ENCODE measurements around the gene JAGN1.
"Not testable (repeated sequence)": the region's sequence is repeated elsewhere in the genome, so short reads cannot be mapped to it uniquely, and the experiment has no call there.

JAGN1 gene

DNA sequence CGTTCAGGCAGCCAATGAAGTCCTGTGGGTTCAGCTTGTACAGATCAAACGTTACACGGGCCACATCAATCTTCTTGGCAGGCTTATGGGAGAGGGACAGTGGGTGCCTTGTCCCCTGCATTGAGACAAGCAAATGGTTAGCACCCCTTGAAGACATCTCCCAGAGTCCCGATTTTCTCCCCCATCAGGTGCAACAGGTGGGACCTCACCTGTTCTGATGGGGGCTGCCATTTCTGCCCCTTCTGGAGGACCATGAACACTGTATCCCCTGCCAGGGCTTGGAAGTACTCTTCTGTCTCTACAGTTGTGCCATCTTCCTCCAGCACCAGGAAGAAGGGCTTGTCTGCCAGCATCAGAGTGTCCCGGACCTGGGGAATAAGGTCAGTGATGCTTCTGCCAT lies 20.5 kb upstream of the JAGN1 start:
- no peak for DNase-seq

DNA sequence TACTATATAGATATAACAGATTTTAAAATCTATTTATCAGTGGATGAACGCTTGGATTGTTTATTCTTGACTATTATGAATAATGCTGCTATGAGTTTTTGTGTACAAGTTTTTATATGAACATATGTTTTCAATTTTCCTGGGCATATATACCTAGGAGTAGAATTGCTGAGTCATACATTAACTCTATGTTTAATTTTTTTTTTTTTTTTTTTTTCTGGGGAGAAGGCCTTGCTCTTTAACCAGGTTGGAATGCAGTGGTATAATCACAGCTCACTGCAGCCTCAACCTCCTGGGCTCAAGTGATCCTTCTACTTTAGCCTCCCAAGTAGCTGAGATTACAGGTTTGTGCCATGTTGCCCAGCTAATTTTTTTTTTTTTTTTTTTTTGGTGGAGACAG lies 19.4 kb upstream of the JAGN1 start:
- no peak for DNase-seq

DNA sequence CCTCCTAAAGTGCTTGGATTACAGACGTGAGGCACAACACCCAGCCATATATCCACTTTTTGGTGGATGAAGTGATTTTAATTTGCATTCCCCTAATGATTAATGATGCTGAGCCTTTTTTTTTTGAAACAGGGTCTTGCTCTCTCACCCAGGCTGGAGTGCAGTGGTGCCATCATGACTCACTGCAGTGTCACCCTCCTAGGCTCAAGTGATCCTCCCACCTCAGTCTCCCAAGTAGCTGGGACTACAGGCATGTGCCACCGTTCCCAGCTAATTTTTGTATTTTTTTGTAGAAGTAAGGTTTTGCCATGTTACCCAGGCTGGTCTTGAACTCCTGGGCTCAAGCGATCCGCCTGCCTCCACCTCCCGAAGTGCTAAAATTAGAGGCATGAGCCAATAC lies 18.3 kb upstream of the JAGN1 start:
- DNase-seq, result not testable (repeated sequence)

DNA sequence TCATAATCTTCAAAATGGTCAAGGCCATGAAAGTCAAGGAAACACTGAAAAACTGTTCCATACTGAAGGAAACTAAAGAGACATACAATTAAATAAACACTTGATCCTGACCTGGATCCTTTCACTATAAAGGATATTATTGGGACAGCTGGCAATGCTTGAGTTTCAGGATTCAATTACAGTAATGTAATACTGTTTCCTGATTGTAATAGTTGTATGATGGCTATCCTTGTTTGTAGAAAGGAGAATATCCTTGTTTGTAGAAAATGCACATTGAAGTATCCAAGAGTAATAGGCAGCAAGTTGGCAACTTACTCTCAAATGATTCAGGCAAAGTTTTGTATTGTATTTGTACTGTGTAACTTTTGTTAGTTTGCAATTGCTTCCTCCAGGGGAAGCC lies 15.0 kb upstream of the JAGN1 start:
- DNase-seq, result no peak

DNA sequence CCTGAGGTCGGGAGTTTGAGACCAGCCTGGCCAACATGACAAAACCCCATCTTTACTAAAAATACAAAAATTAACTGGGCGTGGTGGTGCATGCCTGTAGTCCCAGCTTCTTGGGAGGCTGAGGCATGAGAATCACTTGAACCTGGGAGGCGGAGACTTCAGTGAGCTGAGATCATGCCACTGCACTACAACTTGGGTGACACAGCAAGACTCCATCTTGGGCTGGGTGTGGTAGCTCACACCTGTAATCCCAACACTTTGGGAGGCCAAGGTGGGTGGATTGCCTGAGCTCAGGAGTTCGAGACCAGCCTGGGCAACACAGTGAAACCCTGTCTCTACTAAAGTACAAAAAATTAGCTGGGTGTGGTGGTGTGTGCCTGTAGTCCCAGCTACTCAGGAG lies 14.2 kb upstream of the JAGN1 start:
- not testable (repeated sequence) for DNase-seq

DNA sequence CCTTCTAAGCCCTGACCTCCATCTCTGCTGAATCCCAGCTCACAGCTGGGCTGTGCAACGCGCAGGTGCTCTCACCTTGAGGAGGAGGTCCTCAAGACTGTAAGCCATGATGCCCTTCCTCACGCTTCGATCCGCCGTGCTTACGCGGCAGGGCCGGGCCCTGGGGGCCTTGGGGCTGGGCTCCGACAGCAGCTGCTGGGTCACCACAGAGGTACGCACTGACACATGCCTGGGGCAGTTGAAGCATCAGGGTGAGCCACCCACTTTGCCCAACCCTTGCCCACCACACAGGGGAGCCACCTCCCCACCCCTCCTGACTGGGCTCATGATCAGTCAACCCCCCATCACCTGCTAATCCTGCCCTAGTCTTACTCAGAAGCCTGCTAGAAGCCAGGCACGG lies 13.4 kb upstream of the JAGN1 start:
- no peak for DNase-seq

DNA sequence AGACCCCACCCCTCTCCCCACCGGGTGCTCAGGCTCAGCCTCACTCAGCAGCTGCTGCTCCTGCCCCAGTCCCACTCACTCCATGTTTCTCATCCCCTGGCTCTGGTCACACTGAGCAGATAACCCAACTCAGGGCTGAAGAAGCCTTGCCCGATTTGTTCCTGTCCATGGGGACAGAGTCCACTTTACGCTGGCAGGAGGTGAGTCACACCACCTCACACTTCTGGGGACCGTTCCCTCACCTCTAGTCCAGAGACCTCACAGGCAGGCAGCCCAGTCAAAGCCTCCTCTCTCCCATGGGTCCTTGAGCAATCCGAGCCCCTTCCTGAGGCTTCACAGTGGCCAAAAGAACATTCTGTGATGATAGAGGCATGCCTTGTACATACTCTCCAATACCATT lies 11.7 kb upstream of the JAGN1 start:
- DNase-seq, result no peak

DNA sequence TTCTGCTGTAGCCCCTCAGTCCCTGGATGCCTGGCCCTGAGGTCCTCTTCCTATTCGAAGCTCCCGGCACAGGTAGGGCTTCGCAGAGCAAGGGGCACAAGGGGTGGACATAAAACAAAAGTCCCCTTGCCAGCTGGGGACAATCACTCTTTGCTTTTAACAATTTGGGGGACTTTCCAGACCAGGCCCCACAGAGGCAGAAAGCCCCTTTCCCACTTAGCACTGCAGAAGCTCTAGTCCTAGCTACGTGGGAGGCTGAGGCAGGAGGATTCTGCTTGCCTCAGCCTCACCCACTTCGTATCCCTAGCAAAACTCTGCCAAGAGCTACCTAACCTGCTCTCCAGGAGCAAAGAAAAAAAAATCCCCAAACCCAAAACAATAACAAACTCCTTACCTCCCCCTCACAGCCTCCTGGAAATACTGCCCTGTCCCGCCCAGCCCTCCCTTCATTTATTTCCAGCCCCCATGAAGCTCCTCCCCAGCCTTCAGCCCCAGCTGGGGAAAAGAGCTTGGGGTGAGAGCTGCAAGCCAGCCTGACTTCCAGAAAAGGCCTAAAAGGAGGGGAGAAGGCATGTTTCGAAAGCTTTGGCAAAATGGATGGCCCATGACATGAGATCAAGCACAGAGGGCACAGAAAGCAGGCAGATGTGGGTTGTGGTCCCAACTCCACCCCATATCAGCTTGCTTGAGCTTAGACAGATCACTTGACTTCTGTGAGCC lies 10.4 kb upstream of the JAGN1 start, which contains the start of gene CIDEC:
Gene CIDEC, minus strand, starts transcription at position 424 of the 720 bp plus-strand sequence. CDS start 1,767 bp downstream, outside the sequence.
- no peak for DNase-seq

DNA sequence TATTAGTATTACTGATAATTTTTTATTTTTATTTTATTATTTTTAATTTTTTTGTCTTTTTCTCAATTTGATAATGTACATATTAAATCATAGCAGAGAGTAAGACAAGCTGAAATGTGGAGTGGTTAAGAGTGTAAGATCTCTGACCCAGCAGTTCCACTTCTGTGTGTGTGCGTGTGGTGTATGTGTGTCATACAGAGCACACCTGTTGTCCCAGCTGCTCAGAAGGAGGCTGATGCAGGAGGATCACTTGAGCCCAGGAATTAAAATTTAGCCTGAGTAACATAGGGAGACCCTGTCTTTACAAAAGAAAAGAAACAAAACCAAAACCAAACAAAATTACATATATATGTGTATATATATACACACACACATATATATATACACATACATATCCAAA lies 9.0 kb upstream of the JAGN1 start:
- DNase-seq, result no peak

DNA sequence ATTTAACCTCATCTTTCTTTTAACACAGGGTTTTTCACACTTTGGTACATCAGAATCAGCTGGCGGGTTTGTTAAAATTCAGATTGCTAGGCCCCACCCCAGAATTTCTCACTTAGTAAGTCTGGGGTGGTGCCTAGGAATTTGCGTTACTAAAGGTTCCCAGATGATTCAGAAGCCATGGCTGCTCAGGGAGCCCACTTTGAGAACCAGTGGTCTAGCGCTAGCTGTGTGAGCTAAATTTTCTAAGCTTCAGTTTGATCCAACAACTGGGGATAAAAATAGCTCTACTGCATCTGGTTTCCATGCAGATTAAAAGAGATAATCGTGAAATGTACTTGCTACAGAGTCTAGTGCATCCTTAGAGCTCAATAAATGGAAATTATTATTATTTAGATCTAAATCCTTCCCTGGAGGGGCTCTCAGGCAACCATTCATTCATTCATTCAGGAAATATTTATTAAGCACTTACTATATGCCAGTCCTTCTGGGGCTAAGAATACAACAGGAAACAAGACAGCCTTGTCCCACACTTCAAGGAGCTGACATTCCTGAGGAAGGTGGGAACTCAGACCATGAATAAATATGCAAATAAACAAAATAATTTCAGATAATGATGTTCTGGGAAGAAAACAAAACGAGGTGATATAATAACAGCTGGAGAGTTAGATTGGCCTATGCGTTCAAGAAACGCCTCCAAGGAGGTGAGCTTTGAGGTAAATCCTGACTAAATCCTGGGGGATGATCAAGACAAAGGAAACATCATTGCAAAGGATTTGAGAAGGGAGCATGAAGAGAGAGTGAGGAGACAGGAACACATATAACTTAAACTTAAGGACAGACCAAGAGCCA lies 6.5 kb upstream of the JAGN1 start:
- no peak for DNase-seq

DNA sequence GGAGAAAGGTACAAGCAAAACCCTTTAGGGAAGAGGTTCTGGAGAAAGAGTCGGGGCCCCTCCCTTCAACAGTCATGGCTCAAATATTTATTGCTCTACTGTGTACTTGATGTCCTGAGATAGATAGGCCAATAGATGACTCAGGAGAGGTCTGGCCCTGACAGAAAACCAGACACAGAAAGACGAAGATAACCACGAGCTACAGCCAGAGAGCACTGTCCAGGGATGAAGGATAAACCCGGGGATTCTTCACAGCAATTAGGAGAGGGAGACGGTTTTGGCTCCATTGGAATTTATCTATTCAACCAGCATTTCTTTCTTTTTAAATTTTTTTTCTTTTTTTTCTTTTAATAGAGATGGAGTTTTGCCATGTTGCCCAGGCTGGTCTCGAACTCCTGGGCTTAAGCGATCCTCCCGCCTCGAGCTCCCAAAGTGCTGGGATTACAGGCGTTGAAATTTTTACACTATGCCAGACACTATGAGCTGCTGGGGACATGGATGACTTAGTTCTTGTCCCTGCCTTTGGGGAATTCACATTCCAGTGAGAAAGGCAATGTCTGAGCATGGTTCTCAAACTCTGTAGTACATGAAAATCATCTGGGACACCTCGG lies 5.8 kb upstream of the JAGN1 start:
- DNase-seq, result no peak

DNA sequence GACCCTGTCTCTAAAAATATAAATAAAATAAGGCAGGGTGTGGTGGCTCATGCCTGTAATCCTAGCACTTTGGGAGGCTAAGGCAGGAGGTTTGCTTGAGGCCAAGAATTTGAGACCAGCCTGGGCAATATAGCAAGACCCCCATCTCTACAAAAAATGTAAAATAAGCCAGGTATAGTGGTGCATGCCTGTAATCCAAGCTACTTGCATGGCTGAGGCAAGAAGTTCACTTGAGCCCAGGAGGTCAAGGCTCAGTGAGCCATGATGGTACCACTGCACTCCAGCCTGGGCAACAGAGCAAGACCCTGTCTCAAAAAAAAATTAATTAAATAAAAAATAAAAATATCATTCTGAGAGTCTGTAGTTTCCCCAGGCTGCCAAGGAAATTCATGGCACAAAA lies 4.1 kb upstream of the JAGN1 start:
- DNase-seq, result no peak

DNA sequence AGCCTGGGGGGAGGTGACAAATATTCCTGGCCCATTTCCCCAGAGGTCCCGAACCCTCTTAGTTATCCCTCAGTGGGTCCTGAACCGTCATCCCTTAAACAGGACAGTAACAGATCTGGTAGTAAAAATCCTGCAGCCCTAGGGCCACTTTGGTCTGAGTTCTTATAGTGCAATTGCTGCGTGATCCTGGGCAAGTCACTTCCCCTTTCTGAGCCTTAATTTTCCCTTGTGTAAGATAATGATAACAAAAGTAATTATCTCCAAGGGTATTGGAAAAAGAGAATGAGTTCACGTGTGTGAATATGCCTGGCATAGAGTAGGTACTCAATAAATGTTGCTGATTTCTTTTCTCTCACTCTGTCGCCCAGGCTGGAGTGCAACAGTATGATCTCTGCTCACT lies 2.9 kb upstream of the JAGN1 start:
- no peak for DNase-seq

DNA sequence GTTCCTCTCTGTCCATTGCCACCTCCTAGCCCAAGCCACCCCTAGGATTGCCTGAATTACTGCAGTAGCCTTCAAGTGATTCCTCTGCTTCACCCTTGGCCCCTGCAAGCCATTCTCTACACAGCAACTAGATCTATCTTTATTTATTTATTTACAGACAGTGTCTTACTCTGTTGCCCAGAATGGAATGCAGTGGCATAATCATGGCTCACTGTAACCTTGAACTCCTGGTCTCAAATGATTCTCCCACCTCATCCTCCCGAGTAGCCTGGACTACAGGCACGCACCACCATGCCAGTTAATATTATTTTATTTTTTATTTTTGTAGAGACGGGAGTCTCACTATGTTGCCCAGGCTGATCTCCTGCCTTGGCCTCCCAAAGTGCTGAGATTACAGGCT lies 1.9 kb upstream of the JAGN1 start:
- no peak for DNase-seq

DNA sequence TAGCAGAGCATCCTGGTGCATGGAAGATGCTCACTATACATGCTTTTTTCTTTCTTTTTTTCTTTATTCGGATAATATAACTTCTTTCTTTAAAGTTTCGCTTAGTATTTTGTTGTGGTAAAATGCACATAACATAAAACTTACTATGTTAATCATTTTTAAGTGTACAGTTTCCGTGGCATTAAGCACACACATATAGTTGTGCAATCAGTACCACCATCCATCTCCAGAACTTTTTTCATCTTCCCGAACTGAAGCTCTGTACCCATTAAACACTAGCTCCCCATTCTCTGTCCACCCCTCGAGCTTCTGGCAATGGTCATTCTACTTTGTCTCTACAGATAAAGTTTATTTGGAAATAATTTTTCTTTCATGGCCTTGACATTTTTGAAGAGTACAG lies 1.0 kb upstream of the JAGN1 start:
- DNase-seq, result no peak

DNA sequence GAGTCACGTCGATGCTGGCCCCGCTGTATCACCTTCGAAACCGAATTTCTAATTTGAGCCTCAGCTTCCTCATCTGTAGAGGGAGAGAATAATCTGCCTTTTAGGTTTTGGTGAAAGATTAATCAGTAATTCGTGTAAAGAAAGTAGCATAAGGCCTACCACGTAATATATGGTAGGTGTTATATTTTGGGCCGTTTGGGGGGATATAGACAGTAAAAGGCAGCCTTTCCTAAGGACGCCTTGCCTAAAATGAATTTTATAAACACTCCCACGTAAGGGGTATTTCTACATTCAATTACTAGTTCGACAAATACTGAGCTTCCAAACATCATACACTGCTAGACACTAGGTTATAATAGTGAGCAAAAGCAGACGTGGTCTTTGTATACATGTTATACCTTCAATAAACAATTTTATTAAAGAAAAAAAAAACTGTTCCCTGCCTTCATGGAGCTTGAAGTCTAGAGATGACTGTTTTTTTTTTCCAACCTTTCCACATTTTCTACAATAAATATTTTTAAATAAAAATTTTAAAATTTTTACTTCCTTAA lies 737 bp downstream of the JAGN1 start:
- no peak for DNase-seq

DNA sequence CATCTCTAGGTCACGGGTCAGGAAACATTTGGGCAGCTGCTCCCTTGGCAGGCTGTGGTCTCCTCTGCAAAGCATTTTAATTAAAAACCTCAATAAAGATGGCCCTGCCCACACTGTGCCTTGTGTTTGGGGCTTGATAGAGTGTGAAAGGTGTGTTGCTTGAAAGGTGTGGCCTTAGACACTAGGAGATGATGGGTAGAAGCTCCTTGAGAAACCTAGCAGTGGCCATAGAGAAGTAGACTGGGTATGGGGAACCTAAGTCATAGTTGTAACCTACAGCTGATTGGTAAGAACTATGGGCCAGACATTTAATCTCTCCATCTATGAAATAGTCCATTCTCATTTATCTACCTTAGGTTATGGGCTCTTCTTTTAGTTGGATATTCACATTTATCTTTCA lies 3.3 kb downstream of the JAGN1 start:
- DNase-seq, result no peak

DNA sequence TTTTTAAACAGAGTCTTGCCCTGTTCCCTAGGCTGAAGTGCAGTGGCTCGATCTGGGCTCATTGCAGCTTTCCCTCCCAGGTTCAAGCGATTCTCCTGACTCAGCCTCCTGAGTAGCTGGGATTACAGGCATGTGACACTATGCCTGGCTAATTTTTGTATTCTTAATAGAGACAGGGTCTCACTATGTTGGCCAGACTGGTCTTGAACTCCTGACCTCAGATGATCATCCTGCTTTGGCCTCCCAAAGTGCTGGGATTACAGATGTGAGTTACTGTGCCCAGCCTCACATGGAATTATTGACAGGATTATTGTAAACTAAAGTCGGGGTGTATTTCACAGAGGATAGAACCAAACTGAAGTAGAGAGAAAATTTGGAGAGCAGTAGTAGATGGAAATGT lies 5.3 kb downstream of the JAGN1 start:
- not testable (repeated sequence) for DNase-seq

DNA sequence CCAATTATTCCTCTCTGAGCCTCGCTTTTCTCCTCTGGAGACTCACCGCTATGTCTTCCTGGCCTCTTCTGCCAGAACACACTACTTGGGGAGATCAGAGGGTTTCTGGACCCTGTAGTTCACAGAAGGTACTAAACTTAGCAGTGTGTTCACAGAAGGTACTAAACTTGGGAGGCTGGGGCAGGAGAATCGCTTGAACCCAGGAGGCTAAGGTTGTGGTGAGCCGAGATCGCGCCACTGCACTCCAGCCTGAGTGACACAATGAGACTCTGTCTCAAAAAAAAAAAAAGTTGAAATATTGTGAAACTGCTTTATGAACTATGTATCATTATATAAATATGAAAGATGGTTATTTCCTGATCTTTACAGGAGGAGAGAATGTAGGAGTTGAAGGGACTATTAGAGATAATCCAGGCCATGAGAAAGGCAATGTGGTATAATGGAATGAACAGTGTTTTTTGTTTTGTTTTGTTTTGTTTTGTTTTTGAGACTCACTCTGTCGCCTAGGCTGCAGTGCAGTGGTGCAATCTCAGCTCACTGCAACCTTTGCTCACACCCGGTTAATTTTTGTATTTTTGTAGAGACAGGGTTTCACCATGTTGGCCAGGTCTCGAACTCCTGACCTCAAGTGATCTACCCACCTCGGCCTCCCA lies 6.5 kb downstream of the JAGN1 start:
- DNase-seq, result not testable (repeated sequence)

DNA sequence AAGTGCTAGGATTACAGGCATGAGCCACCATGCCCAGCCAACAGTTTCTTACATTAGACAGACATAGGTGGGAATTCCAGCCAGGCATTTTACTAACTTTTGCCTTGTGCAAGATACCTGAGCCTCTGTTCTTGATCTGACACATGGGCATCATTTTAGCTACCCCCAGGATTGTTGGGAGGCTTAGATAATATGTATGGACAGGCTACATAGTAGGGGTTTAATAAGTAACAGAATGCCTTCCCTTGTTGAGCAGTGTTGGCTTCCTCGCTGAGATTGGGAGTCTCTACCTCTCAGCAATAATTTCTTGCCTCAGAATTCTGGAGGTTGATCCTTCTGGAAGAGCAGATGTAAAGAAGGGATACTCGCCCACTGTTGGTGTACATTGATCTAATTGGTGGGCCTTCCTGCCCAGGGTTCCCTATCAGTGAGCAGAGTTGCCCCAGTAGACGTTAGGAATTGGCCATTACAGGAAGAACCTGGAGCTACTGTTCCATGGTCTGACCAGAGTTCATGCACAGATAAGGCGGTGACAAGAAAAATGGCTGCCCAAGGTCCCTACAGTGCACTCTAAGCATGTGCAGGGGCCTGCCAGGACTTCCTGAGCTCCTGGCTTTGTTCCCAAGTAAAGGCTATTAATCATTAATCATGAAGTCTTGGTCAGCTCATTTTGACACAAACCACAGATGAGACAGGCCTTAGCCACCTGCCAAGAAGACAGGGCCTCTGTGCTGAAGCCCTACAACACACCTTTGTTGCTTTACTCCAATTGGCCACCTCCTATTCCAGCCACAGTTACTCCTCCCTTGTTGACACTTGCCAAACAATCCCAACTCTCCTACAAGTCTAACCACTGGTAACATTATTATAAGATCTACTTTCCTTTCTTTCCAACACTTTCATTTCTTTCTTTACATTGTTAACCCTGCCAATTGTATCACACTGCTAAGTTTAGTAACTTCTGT lies 7.3 kb downstream of the JAGN1 start:
- no peak for DNase-seq

DNA sequence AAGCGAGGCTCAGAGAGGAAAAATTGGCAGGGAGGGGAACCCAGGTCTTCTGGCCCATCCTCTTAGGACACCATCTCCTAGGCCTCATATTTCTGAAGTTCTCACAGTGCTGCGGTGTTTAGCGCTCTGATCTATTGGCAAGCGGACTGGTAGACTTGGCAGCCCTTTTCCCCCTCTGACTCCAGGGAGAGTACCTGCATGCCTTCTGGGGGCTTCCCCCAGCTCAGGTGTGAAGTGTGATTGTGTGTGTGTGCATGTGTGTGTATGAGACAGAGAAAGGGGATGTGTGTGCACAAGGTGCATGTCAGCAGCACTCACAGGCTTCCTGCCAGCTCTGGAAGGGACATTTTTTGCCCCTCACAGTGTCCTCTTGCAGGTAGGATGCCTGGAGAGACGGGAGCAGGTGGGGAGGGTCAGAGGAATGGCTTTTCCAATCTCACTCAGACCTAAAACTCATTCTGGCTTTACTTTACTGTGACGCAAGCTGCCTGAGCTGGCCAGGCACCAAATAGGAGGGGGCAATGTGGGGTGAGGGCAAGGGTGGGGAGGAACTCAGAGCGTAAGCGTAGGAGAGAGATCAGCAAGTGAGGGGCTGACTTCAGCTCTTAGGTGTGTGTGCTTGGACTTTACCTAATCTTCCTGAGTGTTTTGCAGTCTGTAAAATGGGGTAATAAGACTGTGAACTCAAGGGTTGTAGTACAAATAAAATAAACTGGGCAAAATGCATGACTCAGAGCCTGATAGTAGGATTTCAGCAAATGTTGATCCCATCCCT lies 8.2 kb downstream of the JAGN1 start:
- no peak for DNase-seq
